HG02763 (cell line): ENCODE measurements around the gene ZNF205.

ENCODE experiments used
- ATAC-seq: cut with Tn5 transposase; IDR thresholded peaks from one replicate; pipeline ENCODE4 v1.9.1; 2021; ENCODE audit warnings: mild to moderate bottlenecking, moderate library complexity; ENCODE audit not compliant: unreplicated experiment

The ZNF205 gene

DNA sequence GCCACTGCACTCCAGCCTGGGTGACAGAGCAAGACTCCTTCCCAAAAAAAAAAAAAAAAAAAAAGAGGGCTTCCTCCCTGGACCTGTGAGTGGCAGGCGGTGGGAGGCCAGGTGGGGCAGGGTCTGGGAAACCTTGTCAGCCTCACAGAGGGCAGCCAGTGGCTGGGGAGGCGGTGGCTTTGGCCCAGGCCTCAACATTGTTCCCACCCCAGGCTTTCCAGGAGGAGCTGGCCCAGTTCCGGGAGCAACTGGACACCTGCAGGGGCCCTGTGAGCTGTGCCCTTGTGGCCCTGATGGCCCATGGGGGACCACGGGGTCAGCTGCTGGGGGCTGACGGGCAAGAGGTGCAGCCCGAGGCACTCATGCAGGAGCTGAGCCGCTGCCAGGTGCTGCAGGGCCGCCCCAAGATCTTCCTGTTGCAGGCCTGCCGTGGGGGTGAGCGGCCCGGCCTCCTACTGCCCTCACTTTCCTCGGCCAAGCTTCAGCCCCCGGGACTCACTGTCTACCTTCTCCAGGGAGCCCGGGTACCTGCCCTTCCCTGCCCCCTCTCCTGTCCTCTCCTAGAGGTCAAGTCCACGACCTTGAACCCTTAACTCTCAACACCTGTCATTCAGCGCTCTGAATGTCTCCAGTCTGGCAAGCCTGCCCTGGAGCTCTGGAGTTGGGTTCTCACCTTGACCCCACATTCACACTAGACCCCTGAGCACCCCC is 34.8 kb downstream of the ZNF205 start:
- no peak for ATAC-seq

DNA sequence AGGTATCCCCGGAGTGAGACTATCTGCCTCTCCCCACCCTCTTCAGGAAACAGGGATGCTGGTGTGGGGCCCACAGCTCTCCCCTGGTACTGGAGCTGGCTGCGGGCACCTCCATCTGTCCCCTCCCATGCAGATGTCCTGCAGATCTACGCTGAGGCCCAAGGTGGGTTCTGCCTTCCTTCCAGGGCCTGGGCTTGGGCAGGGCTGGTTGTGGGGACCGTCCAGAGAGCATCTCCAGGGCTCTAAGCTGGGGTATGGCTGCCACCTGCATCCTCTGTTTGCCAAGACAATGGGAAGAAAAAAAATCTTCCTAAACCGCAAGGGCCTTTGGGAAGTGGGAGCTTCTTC is 35.3 kb downstream of the ZNF205 start:
- ATAC-seq, result no peak

DNA sequence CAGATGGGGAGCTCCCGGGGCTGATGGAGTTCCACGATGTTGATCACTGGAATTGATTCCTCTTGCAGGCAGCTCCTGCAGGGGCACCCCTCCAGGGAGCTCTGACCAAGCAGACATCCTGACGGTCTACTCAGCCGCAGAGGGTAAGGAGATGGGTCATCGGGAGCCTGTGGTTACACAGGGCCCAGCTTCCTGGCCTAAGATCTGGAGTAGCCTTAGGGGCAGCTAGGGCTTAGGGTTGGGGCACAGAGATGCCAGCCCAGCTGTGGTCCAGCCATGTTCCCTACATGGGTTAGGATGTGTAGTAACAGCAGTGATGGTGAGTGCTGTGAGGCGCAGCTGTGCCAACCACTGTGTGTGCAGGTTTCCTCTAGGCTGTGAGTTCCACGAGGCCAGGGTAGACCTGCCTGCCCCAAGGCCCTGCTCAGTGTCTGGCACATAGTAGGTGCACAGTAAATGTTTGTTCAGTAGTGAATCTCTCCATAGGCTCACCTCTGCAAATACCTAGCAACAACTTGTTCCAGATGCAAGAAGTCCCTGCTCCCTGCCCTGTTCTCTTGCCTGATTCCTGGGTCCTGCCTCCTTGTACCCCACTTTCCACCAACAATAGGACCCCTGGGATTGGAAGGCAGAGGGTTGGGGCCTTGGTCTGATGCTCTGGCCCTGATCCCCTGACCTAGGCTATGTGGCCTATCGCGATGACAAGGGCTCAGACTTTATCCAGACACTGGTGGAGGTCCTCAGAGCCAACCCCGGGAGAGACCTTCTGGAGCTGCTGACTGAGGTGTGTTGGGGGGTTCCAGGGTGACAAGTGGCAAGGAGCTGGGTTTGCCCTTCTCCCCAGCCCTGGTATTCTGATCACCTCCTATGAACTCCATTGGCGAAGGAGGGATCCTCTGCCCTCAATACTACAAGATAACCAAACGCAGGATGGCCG is 36.1 kb downstream of the ZNF205 start:
- no peak for ATAC-seq

DNA sequence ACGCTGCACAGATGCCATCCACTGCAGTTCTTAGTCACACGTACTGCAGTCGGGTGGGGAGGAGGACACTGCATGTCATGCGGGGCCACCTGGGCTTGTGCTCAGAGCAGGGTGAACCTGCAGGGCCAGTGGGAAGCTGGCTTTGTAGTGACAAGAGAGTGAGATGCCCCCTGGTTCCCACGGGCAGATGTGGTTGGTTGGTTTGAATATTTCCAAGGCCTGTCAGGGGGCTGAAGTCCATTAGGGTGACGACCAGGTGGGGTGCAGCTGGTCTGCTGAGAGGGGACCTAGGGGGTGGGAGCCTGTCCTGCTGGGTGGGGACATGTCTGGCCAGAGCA is 36.8 kb downstream of the ZNF205 start:
- no peak for ATAC-seq

DNA sequence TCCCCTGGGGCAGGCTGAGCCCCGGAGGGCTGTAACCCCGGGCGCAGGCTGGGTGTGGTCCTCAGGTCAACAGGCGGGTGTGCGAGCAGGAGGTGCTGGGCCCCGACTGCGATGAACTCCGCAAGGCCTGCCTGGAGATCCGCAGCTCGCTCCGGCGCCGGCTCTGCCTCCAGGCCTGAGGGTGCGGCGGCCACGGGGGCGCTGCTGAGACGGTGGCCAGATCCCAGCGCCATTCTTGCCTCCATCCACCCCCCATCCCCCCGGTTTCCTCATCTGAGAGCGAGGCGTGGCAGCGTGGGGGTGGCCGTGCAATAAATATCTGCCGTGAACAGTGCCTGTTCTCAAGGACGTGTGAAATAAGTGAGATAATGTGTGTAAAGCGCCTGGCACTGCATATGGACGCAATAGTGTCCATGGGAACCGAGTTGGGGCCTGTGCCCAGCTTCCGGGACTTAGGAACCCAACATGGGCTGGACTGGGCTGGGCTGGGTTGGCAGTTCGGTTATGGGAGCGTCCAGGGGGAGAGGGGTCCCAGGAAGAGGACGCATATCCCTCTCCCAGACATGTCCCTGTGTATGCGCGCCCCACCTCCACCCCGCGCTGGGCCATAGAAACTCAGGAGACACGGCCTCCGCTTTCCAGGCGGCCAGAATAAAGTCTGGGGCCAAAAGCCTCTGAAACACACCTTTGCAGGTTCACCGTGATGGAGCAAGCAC is 37.4 kb downstream of the ZNF205 start:
- peak; percentile 2 for ATAC-seq

DNA sequence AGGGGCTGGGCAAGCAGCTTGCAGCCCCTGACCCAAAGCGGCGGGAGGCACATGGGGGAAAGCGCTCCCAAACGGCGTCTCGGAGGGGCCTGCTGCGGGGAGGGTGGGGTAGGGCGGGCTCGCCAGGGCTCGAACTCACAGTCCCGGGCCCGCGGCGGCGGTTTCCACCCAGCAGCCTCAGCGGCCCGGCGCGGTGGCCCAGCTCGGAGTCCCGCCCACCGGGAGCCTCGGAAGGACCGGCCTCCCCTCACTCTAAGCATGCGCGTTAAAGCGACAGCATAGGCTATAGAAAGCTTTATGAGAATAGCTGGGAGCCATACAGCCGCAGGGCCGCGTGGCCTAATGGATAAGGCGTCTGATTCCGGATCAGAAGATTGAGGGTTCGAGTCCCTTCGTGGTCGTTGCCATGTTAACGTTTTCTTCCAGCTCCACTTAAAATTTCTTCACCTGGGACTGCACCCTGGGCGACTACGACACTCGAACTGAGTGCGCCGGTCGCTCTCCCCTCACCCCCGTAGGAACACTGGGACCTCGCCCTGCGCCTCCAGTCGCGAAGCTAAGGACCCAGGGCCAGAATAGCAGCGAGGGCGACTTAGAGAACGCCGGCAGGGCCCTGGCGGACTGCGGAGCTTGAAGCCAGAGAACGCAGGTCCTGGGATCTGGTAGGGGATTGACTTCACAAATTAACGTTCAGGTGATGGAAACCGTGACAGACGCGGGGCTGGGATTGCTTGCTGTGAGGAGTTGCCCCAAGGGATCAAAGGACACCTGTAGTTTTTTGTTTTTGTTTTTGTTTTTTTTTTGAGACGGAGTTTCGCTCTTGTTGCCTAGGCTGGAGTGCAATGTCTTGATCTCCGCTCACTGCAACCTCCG is 38.2 kb downstream of the ZNF205 start:
- ATAC-seq, result peak; percentile 81

DNA sequence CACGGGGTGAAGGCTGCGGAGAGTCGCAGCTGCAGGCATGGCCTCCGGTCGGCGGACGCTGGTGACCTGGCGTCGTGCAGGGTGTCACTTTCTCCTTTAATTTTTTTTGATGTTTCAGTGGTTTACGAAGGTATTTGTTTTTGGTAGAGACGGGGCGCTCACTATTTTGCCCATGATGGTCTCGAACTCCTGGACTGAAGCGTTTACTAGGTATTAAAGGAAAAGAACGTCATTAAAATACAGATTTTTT is 39.6 kb downstream of the ZNF205 start:
- no peak for ATAC-seq

DNA sequence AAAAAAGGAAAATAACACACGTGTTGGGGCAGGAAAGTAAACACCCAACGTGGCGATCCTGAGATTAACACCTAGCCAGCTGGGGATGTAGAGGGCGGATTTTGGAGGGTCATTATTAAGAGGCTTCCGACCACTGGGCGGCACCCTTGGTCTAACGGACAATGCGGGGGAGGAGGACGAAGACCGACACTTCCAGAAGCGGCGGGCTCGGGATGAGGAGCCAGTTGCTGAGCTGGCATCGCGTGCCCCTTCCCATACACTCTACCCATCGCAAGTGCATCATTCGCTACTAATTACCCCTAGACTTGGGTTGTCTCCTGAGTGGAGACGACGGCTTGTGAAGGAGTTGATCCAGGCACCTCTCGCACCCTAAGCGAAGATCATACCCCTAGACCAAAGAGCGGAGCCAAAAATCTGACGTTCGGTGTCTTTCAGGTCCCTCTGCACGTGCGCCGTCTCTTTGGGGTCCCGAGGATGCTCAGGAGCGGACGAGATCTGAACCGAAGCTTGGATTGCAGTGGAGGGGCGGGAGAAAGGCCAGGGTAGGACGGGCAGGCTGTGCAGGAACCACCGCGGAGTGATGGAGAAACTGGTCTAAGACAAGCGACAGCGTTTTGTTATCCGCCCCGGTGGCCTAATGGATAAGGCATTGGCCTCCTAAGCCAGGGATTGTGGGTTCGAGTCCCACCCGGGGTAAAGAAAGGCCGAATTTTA is 40.0 kb downstream of the ZNF205 start:
- ATAC-seq, result no peak

DNA sequence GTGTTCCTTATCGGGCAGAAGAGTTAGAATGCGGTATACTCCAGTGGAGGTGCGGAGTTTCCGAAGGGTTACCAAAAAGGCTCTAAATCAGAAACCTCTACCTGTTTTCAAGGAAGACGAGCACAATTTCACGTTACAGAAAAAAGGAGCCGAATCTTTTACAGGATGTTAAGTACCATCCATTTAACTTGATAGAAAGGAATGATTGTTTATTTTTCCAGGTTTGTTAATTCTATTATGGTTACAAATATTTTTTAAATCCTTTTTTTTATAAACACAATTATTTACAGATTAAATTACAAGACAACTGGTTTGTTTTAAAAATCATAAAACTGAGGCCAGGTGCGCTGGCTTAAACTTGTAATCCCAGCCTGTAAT is 40.6 kb downstream of the ZNF205 start:
- ATAC-seq, result no peak

DNA sequence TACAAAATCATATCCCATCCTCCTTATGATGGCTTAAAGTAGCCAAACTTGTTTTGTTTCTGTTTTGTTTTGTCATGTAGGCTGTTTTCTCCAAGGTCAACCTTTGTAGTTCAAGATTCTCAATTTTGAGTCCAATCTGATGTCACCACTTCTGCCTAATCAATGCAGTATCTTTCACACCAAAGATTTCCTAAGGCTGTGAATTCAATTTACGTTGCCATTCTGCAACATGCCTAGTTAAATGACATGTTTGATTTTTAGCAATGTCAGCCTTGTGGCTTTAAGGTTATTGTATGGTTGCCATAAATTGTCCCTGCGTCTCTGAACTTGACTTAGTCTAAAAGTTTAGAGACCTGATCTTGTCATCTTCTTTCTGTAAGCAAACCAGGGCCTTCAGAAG is 42.8 kb downstream of the ZNF205 start:
- no peak for ATAC-seq

DNA sequence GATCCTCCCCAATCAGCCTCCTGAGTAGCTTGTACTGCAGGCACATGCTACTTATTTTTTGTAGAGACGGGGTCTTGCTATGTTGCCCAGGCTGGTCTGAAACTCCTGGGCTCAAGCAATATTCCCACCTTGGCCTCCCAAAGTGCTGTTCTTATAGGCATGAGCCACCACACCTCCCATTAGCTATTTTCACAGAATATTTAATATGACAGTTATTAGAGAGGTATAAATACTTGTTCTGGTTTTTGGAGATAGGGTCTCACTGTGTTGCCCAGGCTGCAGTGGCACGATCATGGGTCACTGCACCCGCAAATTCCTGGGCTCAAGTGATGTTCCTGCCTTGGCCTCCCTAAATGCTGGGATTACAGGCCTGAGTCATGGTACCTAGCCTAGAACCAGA is 43.6 kb downstream of the ZNF205 start:
- ATAC-seq, result no peak

DNA sequence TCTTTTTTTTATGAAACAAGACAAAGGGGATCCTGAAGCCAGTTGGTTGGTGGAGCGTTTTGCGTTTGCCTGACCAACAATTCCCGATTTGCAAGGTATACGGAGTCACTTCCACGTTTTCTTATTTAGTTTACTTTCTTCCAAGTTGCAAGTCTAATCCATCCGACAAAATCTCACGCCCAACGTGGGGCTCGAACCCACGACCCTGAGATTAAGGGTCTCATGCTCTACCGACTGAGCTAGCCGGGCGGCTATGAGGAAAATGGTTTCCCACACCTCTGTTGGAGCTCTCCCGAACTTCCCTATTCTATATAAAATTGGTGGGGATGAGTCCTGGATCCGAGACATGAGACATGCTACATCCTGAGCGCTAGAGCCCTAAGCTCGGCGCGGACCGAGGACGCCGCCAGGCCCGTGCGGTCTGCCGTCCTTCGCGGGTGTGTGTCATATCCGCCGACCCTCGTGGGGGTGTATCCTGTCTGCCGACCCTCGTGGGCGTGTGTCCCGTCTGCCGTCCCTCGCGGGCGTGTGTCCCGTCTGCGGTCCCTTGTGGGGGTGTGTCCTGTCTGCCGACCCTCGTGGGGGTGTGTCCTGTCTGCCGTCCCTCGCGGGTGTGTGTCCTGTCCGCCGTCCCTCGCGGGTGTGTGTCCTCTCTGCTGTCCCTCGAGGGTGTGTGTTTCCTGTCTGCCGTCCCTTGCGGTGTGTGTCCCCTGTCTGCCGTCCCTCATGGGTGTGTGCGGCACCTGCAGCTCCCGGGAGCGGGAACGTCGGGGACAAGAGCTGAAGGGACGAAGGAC is 45.0 kb downstream of the ZNF205 start:
- no peak for ATAC-seq

DNA sequence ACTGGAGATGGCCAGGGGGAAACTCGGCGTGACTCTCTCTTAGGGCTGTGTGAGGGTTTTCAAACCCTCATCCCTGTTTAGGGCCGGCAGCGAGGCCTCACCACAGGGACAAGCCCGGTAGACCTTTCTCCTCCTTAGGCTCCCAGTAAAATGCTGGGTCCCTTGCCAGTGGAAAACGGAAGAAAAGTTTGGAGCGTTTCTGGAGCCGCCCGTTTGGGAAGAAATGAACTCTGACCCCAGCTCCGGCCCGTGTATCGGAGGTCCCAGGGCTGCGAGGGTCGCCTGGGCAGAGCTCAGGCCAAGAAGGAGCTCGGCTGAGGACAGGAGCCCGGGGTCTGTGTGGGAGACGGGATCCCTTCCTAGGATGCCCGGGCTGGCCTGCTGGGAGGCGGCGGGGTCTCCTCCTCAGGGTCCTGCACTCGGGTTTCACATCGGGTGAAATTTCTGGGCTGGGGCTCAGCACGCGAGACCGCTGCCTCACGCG is 45.7 kb downstream of the ZNF205 start:
- ATAC-seq, result no peak

DNA sequence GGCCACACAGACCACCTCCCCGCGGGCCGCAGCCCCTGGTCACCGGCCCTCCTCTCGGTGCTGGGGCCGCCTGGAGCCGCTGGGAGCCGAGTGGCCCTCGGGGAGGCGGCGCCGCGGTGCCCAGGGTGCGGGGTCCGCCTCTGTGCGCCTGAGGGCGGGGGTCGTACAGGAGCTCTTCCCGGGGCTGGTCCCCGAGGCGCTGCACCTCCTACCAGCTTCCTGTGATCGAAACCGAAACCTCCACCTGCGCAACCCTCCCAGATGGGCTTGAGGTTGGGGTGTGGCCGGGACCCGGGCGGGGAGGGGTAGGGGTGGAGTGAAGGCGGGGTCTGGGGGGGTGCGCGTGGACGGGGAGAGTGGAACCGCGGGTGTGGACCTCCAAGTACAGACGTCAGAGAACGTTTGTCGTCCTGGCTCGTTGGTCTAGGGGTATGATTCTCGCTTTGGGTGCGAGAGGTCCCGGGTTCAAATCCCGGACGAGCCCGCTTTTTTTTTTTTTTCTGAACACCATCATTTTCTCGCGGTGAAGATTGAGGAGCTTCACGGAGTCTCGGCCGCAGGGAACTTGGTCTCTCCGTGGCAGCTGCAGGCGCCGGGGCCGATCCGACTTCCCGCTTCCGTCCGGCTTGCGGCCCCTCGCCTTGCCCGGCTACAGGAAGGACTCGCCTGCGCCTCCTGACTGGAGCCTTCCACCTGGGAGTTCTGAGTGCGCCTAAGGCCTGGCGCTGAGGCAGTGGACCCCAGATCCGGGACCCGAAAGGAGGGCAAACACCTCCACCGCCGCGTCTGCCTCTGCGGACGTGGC is 46.3 kb downstream of the ZNF205 start:
- no peak for ATAC-seq

DNA sequence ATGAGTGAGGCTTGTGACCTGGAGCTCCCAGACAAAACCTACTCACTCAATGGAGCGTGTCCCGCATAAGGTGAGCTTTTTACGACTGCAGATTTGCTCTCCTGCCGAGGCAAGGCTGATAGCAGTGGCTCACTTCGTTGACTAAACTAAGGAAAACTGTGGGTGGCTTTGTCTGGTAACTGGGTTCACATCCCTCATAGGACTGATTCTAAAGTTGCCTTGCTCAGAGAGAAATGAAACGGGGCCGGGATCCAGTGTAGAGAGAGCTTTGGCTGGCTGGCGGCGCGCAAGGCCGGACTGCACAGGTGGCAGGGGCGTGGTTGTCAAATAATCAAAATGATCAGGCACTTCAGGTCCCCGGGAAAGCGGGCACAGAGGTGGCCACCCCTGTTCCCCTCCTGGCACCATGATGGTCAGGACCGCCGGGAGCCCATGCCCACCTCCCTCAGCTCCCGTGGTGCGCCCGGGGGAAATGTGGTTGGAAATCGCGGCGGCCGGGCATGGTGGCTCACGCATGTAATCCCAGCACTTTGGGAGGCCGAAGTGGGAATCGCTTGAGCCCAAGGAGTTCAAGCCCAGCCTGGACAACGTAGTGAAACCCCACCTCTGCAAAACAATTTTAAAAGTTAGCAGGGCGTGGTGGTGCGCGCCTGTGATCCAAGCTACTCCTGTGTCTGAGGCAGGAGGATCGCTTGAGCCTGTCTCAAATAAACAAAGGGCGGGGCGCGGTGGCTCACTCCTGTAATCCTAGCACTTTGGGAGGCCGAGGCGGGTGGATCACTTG is 49.0 kb downstream of the ZNF205 start:
- no peak for ATAC-seq

DNA sequence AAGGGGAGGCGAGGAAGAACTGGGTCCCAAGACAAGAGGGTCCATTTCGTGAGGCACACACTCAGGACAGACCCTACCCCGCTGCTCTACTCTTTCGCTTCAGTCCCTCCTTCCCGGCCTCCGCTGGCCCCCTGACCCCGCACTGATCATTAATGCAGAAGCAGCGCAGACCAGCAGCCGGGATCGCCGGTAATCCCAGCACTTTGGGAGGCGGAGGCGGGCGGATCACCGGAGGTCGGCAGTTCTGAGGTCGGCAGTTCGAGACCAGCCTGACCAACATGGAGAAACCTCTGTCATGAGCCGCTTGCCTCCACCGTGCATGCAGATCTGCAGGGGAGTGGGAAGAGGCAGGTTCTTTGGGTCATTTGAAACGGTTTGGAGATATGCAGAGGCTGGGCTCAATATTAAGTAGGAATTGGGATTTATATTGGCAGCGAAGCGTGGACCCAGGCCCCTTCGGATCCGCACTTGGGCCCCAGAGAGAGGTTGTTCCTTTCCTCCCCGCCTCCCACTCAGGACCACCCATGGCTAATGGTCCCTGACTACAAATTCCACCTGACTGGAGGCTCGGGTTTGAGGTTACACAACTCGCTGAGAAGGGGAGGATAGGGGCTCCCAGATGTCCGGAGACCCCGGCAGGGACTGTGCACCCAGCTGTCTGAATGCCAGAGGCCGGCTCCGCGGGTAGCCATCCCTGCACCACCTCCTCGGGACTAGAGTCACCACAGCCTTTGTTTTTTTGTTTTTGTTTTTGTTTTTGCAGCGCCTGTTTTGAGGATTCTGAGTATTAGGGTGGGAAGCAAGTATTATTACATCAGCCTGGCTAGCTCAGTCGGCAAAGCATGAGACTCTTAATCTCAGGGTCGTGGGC is 52.0 kb downstream of the ZNF205 start:
- no peak for ATAC-seq
